HUES6 (cell line): ENCODE data around the gene PLA2G4D.

Source experiments
- H3K27ac ChIP-seq: 2 replicates; pipeline ENCODE4 v1.7.0; 2013; ENCODE audit warnings: low read depth, mild to moderate bottlenecking, low read length, inconsistent platforms
- H3K27me3 ChIP-seq: 2 replicates; pipeline ENCODE4 v1.6.1; 2013; ENCODE audit warnings: low read length; ENCODE audit not compliant: control insufficient read depth, insufficient read depth
- H3K36me3 ChIP-seq: 2 replicates; pipeline ENCODE4 v1.6.1; 2013; ENCODE audit warnings: low read length; ENCODE audit not compliant: control insufficient read depth, insufficient read depth
- H3K4me1 ChIP-seq: 2 replicates; pipeline ENCODE4 v1.6.1; 2013; ENCODE audit warnings: low read length; ENCODE audit not compliant: control insufficient read depth, insufficient read depth
- H3K4me3 ChIP-seq: 2 replicates; pipeline ENCODE4 v1.5.1; 2013; ENCODE audit warnings: low read depth, low read length
- H3K9ac ChIP-seq: one replicate; pipeline ENCODE4 v1.6.1; 2013; ENCODE audit warnings: mild to moderate bottlenecking, low read length
- H3K9me3 ChIP-seq: 2 replicates; pipeline ENCODE4 v1.6.1; 2013; ENCODE audit warnings: low read depth, low read length; ENCODE audit not compliant: control insufficient read depth, insufficient read depth

PLA2G4D gene

GRCh38 chr15:42070976-42071350, 23.4 kb downstream of the PLA2G4D start:
- H3K27me3 ChIP-seq, result no peaks in the 10 kb centered on the region
- H3K9ac ChIP-seq, result no peak overlapping the region
- no peaks in the 10 kb centered on the region for H3K4me1 ChIP-seq
- H3K4me3 ChIP-seq, result no peak overlapping the region
- H3K36me3 ChIP-seq, result no peaks in the 10 kb centered on the region
- no peak overlapping the region for H3K27ac ChIP-seq
- no peaks in the 10 kb centered on the region for H3K9me3 ChIP-seq

DNA sequence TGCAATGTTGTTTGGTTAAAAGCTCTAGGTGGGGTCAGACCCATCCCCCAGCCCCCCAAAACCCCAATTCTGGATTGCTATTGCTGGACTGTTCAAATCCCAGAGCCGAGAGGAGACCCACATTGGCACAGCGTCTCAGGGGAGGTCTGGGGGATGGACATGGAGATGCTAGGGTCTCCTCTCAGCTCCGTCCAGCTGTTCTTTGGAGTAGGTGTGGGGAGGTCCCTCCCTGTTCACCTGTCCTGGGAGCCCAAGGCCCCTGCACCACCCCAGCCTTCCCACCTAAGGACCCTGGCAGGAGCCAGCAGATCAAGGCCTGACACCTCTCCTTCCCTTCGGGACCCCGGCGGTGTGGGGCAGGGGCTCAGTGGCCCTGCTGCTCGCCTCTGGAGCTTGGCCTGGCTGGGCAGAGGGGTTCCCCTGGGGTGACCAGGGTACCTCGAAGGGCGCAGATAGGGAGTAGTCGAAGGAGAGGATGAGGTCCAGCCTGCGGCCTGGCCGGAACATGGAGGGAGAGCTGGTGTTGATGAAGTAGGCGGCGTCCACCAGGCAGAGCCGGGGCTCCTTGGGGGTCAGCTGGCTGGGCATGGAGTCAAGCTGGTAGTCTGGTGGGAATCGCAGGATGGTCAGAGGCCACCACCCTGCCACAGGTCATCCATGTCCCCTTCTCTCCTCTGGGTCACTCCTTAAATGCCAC, 23.9 kb downstream of the PLA2G4D start:
- Histone ChIP-seq H3K4me1 (no peaks in the 10 kb centered on the region), H3K27ac (no peak overlapping the region), H3K4me3 (no peak overlapping the region), H3K27me3 (no peaks in the 10 kb centered on the region), H3K36me3 (no peaks in the 10 kb centered on the region), H3K9me3 (no peaks in the 10 kb centered on the region), H3K9ac (no peak overlapping the region)

GRCh38 chr15:42069496-42070278, 24.7 kb downstream of the PLA2G4D start:
- no peak overlapping the region for H3K4me3 ChIP-seq
- H3K36me3 ChIP-seq, result no peaks in the 10 kb centered on the region
- no peak overlapping the region for H3K27ac ChIP-seq
- H3K4me1 ChIP-seq, result no peaks in the 10 kb centered on the region; the same call in 1 of the 2 replicates
- no peaks in the 10 kb centered on the region for H3K27me3 ChIP-seq
- no peak overlapping the region for H3K9ac ChIP-seq
- no peaks in the 10 kb centered on the region for H3K9me3 ChIP-seq

- Histone ChIP-seq H3K4me3 (no peak overlapping the region), H3K4me1 (no peaks in the 10 kb centered on the region; the same call in 1 of the 2 replicates), H3K27ac (no peak overlapping the region), H3K27me3 (no peaks in the 10 kb centered on the region), H3K9ac (no peak overlapping the region), H3K36me3 (no peaks in the 10 kb centered on the region), H3K9me3 (no peaks in the 10 kb centered on the region)
Observed at GRCh38 chr15:42069025-42069424, 25.3 kb downstream of the PLA2G4D start.

- no peaks in the 10 kb centered on the region for H3K36me3 ChIP-seq
- H3K9ac ChIP-seq, result no peak overlapping the region
- H3K4me3 ChIP-seq, result no peak overlapping the region
- H3K27me3 ChIP-seq, result no peaks in the 10 kb centered on the region
- H3K27ac ChIP-seq, result no peak overlapping the region
- no peaks in the 10 kb centered on the region; the same call in 1 of the 2 replicates for H3K4me1 ChIP-seq
- H3K9me3 ChIP-seq, result no peaks in the 10 kb centered on the region
Observed at GRCh38 chr15:42068601-42069000, 25.8 kb downstream of the PLA2G4D start.

- Histone ChIP-seq H3K27me3 (no peaks in the 10 kb centered on the region), H3K9ac (no peak overlapping the region), H3K36me3 (no peaks in the 10 kb centered on the region), H3K27ac (no peak overlapping the region), H3K4me3 (no peak overlapping the region), H3K4me1 (no peaks in the 10 kb centered on the region; the same call in 1 of the 2 replicates), H3K9me3 (no peaks in the 10 kb centered on the region)
Observed at GRCh38 chr15:42066764-42067415, 27.5 kb downstream of the PLA2G4D start.

- Histone ChIP-seq H3K4me3 (no peak overlapping the region), H3K9me3 (no peaks in the 10 kb centered on the region), H3K4me1 (no peaks in the 10 kb centered on the region; the same call in 1 of the 2 replicates), H3K27me3 (no peaks in the 10 kb centered on the region), H3K36me3 (no peaks in the 10 kb centered on the region), H3K9ac (no peak overlapping the region), H3K27ac (no peak overlapping the region)
Observed at GRCh38 chr15:42065468-42065867, 28.9 kb downstream of the PLA2G4D start.

GRCh38 chr15:42065033-42065432, 29.3 kb downstream of the PLA2G4D start:
- Histone ChIP-seq H3K9me3 (no peaks in the 10 kb centered on the region), H3K4me1 (no peaks in the 10 kb centered on the region; the same call in 1 of the 2 replicates), H3K9ac (no peak overlapping the region), H3K4me3 (no peak overlapping the region), H3K27me3 (no peaks in the 10 kb centered on the region), H3K27ac (no peak overlapping the region), H3K36me3 (no peaks in the 10 kb centered on the region)

GRCh38 chr15:42064271-42064670, 30.1 kb downstream of the PLA2G4D start:
- H3K9ac ChIP-seq, result no peak overlapping the region
- no peak overlapping the region for H3K4me3 ChIP-seq
- no peak overlapping the region for H3K27ac ChIP-seq
- no peaks in the 10 kb centered on the region for H3K27me3 ChIP-seq
- no peaks in the 10 kb centered on the region for H3K9me3 ChIP-seq
- no peaks in the 10 kb centered on the region for H3K36me3 ChIP-seq
- H3K4me1 ChIP-seq, result no peaks in the 10 kb centered on the region; the same call in 1 of the 2 replicates

GRCh38 chr15:42063122-42063848, 31.1 kb downstream of the PLA2G4D start:
- Histone ChIP-seq H3K9me3 (no peaks in the 10 kb centered on the region), H3K27me3 (no peaks in the 10 kb centered on the region), H3K4me3 (no peak overlapping the region), H3K36me3 (no peaks in the 10 kb centered on the region), H3K4me1 (no peaks in the 10 kb centered on the region; the same call in 1 of the 2 replicates), H3K27ac (no peak overlapping the region), H3K9ac (no peak overlapping the region)
